Measurements from ENCODE around the gene TMEM266.

TMEM266 gene

DNA sequence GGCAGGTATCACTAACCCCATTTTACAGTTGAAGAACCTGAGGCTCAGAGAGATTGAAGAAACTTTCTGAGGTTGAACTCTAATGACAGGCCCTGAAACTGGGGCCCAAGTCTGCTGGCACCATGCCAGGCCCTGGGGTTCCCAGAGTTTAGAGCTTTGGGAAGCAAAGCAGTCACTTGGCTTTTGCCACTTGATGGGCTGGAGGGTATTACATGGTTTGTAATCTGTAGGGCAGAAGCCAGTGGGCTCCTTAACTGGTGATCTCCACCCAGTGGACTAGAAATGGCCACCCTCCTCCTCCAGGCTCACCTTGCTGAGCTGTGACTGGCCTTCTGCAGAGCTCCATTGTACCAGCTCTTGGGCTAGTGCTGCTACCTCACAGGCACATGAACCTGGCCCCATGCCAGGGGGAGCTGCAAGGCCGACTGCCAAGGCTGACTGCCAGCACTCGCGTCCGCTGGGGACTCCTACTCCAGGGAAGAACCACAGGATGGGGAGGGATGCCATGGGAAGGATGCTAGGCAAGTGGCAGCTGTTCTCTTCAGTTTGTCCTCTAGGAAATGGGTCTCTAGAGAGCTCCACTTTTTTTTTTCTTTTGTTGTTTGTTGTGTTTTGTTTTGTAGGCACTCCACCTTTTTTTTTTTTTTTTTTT lies 146.7 kb downstream of the TMEM266 start:
- no peak for DNase-seq

DNA sequence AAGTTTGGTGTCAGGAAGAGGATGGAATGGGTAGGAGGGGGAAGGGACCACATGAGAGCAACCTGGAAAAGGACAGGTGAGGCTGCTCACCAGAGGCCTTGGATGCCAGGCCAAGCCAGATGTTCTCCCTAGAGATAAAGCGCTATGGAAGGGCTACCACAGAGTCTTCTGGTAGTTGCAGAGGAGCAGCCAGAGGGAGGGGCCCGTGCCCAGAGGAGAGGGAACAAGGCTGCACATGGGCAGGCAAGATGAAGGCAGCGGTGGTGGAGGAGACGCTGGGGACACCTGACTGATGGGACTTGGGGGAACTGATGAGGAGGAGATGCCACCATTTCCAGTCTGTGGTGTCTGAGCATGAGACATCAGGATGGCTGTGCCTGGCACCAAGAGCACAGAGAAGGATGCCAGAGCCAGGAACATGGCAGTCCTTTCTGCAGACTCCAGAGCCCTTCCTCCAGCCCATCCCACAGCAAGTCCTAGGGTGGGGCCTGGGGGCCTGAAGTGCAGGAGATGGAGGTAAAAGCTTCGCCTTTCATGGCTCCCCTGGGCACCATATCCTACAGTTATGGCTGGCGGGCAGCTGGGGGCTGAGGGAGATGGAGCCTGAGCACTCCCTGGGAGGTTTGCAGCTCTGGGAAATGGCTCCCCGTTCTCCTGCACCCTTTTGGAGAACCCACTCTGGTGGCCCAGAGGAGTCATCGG lies 148.4 kb downstream of the TMEM266 start:
- DNase-seq = no peak

DNA sequence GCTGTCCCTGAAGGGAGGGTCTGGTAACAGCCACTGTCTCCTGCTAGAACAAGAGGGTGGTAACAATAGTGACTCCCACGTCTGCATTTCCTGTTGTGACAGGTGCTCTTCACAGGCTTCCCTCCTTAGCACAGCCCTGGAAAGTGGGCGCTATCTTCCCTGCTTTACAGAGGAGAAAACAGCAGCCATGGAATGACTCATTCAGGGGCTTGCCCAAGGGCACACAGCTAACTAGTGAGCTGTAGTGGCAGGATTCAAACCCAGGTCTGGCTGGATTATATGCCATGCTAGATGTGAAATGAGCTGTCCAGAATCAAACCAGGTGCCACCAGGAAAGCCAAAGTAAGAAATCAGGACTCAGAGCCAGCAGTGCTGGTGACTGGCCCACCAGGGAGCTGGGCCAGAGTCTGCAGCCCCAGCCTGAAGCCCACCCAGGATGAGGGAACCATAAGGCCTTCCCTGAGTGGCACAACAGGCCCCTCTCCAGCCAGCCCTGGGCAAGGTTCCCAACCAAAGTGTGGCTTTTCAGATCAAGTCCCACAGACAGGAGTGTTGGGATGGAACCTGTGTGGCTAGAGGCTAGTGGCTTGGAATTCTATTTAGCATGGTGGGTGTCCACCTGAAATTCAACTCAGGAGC lies 149.1 kb downstream of the TMEM266 start:
- no peak for DNase-seq

DNA sequence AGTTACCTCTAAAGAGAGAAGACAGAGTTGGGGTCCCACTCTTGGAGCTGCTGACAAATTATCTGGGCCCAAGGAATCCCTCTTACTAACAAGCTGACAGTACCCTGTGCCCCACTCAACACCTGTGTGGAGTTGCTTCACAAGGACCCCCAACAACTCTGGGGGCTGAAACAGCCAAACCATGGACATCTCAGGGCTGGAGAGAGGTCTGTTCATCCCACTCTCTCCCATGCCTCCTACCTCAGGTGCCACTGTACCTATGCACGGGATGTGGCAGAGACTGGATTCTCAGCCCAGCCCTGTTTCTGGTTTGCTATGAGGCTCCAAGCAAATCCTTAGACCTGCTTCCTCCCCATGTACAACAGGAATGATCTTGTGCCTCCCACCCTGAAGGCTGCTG lies 149.7 kb downstream of the TMEM266 start:
- DNase-seq = no peak

DNA sequence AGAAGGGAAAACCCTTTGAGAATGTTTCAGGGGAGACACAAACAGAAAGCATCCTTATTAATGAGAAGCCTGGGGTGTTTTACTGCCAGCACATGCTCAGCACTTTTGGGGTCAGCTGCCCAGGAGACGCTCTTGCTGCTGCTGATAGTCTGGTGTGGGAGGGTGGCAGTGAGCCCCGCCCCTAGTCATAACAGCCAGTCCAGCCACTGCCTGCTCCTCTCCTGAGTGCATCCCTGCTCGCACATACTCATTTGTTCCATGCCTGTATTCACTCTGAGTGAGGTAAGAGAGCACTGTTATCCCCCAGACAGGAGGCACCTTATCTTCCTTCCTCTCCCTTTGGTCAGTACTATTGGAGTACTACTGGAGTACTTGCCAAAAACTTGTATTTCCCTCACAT lies 150.2 kb downstream of the TMEM266 start:
- no peak for DNase-seq

DNA sequence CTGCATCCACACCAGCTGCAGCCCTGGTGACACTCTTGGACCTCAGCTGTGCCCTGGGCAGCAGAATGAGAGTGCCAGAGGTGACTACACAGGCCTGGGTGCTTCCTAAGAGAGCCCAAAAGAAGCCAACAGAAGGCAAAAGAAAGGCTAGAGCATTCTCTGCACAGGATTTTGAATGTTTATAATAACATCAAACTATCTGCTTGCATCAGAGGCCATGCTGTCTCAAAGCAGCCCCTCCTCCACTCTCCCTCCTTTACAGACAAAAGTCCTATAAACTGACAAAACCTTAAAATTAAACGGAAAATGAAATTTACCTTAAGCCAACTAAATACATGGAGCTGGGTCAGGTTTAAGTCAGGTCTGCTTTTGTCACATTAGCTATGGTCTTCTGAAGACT lies 155.8 kb downstream of the TMEM266 start:
- DNase-seq = no peak

DNA sequence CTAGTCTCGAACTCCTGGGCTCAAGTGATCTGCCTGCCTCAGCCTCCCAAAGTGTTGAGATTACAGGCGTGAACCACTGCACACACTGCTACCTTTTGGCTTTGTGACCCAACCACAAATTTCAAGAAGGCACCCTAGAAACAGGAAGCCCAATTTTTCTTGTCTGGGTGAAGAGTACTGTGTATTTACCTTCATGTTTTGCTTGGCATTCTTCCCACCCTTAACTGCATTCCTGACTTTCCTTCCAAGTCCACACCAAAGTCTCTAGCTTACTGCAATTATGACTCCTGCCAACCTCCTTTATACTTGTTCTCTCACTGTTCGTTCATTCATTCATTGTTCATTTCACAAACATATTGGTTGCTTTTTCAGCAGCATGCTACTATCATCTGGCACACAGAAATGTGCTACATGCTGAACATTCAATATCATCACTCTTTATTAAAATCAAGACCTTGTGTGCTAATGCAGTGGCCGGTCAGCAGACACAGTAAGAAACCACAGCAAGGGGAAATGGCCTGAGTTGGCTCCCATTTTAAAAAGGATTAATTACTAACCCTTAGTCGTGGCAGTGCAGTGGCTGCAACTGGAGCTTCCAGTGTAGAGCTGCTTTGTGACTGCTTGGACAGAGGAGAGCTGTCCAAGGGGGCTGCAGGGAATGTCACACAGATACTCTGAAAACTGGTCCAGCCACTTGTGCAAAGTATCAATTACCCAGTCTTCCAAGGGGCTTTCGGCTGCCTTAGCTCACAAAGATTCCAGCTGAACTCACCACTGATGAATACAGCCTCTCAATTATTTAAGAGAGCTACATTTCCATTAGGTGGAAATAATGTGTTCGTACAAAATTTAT lies 157.5 kb downstream of the TMEM266 start:
- no peak for DNase-seq

DNA sequence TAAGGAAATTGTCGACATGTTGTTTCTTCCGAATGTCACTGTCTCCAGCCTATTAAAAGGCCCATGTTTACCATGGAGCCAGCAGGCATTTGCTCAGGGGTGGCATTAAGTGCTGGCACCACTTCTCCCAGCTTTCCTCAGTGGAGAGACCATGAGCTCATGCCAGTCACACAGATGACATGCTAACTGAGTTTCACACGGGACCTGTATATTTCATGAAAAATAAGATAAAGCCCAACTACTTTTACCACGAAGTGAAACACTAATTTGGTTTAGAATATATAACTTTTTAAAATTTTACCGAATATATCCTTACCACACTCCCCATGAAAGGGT lies 158.1 kb downstream of the TMEM266 start:
- no peak for DNase-seq

DNA sequence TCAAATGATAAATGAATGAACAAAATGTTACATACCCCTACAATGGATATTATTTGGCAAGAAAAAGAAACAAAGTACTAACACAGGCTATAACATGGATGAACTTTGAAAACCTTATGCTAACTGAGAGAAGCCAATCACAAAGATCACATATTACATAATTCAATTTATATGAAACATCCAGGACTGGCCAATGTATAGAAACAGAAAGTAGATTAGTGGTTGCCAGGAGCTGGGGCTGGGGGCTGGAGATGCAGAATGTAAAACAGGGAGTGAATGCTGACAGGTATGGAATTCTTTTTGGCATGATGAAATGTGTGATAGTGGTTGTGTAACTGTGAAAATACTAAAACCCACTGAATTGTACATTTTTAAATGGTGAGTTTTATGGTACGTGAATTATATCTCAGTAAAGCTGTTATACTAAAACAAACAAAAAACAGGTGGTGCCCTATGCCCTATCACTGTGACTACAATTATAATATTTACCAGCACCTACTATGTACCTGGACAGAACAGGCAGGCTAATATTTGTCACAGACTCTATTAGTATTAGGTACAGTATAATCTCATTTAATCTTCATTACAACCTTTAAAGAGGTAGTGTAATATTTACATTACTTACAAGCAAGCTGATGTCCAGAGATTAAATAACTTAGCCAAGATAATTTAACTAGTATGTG lies 161.4 kb downstream of the TMEM266 start:
- no peak for DNase-seq

DNA sequence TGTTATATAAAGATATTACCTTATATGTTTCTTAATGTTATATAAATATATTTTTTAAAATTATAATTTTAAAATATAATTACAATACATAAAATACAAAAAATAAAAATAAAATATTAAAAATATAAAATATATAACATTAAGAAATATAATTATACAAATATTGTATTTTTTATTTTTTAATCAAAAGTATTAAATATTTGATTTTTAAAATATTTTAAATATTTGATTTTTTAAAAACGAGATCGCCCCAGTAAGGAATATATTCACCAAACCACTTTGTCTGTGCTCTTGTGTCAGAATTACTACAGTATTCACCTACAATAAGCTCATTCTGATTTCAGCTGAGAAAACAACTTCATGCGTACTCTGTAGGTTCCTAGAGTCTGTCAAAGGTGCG lies 162.4 kb downstream of the TMEM266 start:
- DNase-seq = no peak

DNA sequence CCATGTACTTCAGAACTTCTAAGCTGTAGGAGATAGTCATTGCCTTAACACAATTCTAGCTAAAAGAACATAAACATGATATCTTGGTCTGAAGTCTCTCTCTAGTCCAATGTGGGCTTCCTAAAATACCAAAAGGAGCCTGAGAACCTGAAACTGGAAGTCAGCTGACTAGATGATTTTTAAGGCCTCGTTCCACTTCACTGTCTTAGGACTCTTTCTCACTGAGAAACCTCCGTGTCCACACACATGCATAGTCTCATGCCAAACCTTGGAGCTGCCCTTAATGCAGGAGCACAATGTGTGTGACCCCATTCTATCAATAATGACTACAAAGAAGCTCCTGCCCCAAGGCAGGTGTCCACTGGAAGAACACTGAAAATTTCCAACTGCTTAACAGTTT lies 163.7 kb downstream of the TMEM266 start:
- DNase-seq = no peak

DNA sequence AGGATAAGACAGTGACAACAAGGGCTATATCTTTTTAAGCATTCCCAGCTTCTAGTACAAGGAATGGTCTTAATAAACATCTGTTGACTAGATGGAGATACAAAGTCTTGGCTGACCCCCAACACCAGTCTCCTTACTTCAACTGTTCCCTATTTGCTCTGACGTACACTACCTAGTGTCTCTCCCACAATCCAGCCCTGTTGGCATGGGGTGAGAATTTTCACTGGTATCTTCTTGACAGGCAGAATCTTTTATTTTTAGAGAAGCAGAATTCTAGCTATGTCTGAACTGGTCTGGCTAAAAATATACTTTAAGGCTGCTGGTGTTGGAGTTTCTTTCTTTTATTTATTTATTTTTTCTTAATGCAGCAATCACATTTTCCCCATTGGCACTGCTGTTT lies 169.5 kb downstream of the TMEM266 start:
- DNase-seq = no peak

DNA sequence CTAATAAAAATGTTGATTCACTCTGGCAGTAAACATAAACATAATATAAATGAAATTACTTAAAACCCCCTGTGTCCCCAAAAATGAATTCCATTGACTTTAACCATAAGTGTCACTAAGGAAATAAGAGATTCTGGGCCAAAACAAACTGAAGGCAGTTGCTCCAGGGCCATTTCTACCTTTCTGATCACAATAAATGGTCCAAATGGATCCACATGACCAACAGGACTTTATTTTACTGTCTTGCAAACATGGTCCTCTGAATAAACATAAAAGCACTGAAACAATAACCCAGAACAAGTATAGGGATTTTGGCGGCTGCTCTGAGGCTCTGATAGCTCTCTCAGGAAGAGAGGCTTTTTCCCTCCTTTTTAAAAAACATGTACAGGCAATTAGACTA lies 174.1 kb downstream of the TMEM266 start:
- DNase-seq = no peak

DNA sequence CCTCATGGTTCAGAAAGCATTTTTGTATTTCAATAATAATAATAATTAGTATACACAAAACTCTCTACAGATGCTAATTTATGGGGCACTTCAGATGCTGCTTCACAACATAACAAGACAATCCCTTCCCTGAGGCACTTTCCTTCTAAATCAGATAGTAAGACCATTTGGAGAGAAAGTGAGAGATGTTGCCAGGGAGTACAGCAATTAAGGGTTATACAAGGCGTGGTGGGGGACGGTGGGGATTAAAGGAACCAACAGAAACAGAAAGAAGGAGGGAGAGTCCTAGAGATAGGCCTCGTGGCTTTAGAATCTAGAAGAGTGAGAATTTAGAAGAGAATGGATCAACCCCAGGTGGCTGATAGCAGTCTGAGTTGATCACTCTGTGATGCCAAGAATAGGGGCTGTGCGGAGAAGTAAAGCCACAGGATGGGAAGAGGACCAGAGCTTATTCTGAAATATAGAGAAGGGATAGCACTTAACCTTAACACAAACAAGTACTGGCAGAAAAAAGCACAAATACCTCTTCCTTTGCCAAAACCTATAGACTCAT lies 174.6 kb downstream of the TMEM266 start:
- DNase-seq = no peak

DNA sequence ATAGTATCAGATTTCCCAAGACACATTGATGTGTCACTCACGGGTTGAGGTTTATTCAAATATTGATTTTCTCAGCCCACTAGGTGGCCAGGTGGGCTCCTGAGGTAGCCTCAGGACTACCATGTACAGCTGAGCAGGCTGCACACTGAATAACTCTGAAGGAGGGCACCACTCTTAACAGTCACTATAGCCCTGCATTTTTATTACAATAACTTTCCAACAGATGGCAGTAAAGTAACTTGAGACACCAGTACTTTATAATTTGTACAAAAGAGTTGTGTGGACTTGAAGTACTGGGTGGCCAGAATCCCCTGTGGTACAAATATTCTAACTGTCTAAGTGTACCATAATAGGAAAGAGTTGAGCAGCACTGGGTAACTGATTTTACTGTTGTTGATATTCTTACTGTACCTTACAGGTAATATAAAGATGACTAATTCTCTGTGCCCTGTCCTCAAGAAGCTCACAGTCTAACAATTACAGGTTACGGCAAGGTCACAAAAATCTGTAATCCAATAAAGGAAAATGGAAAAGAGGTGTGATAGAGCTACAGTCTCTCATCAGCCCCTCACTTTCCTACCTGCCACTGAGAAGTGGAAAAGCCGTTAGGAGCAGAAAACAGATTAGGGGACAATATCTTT lies 175.5 kb downstream of the TMEM266 start:
- no peak for DNase-seq

DNA sequence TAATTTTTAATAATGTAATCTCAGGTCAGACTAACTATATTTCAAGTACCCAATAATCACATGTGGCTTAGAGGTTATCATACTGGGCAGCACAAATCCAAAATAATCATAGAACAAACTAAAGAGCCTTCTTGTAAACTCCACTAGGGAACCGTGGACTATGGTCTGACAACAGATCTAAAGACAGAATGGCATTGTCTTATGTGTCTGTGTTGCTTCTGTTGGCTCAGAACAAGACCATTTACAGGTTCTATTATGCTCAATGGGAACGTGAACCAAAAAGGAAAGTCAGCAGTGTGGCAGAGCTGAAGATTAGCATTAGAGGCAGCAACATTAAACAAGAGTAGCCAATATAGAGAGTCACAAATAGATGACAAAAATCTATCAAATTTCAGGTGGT lies 176.6 kb downstream of the TMEM266 start:
- DNase-seq = no peak

DNA sequence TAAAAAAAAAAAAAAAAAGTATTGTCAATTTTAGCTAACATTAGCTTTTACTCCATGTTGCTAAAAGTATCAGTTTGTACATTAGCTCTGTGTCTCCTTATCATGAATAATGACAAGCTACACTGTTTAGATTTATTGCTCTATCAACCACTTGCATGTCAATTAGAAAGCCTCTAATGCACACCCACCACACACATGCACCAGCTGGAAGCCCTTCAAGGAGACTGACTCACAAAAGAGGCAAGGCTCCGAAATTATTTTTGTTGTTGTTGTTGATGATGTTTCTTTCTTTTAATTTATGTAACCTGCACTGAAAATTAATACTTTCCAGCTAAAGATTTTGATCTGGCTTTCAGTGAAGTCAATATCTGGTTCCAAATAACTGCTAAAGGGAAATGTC lies 180.0 kb downstream of the TMEM266 start:
- DNase-seq = no peak

DNA sequence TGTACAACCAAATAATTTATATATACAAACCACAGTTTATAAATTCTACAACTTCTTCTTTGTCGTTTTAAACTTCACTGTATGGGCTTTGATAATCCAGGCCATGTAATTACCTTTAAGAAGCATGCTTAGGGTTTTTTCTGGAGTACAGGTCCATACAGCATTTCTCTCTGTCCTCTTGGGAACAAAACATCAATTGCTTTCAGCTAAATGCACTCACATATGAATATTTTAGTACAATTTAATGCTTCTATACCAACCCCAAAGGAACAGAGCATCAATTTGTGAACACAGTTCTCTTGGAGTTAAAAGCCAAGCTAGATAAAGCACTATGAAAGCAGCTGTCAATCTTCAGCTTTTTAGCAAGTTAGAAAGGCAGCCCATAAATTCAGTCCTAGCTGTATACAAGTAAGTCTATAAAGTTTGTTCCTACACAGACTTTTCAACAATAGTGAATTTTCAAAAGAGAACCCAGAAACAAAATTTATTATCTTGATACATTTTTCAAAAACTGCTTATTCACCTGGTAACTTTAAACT lies 185.4 kb downstream of the TMEM266 start:
- DNase-seq = no peak

DNA sequence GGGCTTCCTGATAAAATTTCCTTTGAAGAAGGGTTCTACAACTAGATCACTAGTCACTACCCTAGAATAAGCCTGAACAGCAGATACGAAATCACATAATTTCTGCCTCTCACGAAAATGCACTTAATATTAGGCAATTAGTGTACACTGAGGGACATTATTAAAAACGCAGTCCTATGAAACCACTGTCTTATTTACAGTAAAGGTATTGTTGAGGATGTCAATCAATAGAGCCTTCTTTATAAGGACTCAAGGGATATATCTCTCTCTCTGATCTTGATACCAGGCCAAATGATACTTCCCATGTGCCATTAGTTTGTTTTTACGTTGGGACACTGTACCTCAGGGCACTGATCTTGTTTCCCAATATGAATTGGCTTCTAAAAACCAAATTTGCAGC lies 191.9 kb downstream of the TMEM266 start:
- DNase-seq = no peak

DNA sequence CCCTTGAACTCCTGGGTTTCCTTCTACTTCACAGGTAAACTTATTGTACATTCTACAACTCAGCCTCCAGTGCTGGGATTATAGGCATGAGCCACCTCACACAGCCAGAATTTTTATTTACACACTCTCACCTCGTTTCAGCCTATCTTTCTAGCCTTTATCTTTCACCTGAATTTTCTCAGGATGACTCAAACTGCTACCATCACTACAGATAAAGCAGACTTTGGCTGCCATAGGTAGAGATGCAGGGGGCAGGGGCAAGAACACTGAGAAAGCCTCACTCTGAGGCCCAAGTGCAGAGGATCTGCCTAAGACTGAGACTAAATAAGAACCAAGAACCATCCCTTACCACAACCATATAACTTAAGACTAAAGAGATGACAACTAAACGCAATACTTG lies 192.5 kb downstream of the TMEM266 start:
- no peak for DNase-seq

DNA sequence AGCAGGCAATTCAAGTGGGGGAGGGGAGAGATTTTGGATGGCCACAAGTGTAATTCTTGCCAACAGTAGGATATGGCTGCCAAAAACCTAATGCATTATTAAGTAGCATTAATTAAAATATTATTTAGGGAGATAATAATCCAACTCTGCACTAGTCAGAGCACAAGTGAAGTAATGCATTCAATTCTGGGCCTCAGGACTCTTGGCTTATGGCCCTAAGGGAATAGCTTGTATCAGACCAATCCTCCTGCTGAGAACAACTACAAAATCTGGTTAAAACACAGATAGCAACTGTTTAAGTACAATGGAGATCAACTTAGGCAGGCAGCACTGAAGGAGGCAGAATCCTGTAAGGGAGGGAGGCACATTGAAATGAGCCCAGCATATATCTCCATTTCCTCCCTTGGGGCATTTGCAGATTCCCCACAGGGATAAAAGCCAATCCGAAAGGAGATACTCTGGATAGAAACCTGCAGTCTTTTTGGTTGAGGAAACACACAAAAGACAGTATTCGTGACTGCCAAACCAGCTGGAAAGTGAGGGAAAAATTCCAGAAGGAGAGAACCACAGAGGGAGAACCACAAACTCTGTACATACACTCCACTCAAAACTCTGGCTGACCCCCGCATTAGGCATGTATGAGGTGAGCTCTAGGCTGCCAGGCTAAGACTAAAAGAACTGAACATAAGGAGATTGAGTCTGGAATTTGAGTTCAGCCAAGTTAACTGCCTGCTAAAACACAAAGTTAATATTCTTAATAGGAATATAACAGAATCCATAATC lies 194.1 kb downstream of the TMEM266 start:
- DNase-seq = no peak
